Measurements from ENCODE around the gene LAGE3. TPM values are rescaled to one million over a fixed set of nuclear protein-coding genes. Genes with fewer than 3 reads are reported as not detected.

LAGE3 gene
- total and polyA plus RNA-seq, 10 of the 15 experiments (the other 5 are each of a cell fraction or from before 2014, with no cell fraction given): 5.3 to 63.7 (median 19.7) TPM

DNA sequence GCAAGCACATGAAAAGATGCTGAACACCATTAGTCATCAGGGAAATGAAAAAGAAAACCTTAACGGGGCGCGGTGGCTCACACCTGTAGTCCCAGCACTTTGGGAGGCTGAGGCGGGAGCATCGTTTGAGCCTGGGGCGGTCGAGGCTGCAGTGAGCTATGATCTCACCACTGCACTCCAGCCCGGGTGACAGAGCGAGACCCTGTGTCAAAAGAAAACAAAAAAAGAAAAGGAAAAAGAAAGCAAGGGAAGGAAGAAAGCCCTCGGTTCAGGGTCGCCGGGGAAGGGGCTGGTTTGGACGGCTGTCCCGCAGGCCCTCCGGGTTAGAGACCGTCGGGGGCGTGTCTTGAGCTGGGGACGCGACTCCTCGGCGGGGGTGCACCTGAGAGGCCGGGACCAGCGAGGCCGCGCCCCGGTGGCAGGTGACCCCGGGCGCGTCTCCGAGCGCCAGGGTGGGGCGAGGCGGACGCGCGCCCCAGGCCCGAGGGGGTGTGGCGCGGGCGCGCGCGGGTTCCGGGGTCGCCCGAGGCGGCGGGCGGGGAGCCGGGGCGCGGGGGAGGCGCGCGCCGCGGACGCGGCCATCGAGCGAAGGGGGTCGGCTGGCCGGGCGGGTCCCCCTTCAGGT lies 21.5 kb downstream of the LAGE3 start:
- POLR2A ChIA-PET: interaction anchor here (0.5 to 1.0 kb wide), 4 partner anchors 19 to 703 kb away, joined by 3 to 4 read pairs (median 3); no protein-coding TSS in a partner anchor
- ATAC-seq (peak; percentile 60), FAIRE-seq (no peak), DNase-seq (ENCODE audit: low read depth, low spot score) (no peak)
- H3K79me2 ChIP-seq (ENCODE audit: control insufficient read depth, insufficient read depth, low read length): peaks cover 9% of the 10 kb centered on the region
- CTCF ChIA-PET: interaction anchor here (0.6 kb wide), 1 partner anchor 84 kb away, joined by 3 read pairs; no protein-coding TSS in a partner anchor
- H3K27me3 ChIP-seq (replicated peaks in 1 of 2; ENCODE audit: control insufficient read depth in 2 of 2, insufficient read depth in 2 of 2, low read length in 1 of 2): no peaks in the 10 kb centered on the region
- WGBS (ENCODE audit: insufficient coverage, insufficient replicate concordance, low lambda C conversion rate, missing lambda C conversion rate): 51% methylated on average over 22 of the region's 65 CpGs
- H3K9me3 ChIP-seq (replicated peaks; ENCODE audit: control insufficient read depth, insufficient read depth, low read length): no peaks in the 10 kb centered on the region; the same call in 2 of the 3 replicates
- H3K36me3 ChIP-seq (ENCODE audit: control insufficient read depth in 2 of 2, insufficient read depth in 2 of 2, low read length in 1 of 2): no peaks in the 10 kb centered on the region
- peak overlapping the region; percentile 50 for H3K4me3 ChIP-seq
- BruUV-seq (replicated peaks): no TSS peak
- no peak overlapping the region for H3K4me2 ChIP-seq (ENCODE audit: control insufficient read depth, insufficient read depth)
- RAD21 ChIA-PET (ENCODE audit: unreplicated experiment): no interaction called here
- H3K4me1 ChIP-seq (ENCODE audit: control insufficient read depth, insufficient read depth, low read length): no peaks in the 10 kb centered on the region
- peak overlapping the region; percentile 33 for H2AFZ ChIP-seq (ENCODE audit: control insufficient read depth, low read depth, low read length)
- H3K9ac ChIP-seq (ENCODE audit: control insufficient read depth, insufficient read depth, low read length): no peak overlapping the region; the same call in 1 of the 2 replicates
- SMC1A ChIA-PET (ENCODE audit: uncharacterized antibody, unreplicated experiment): interaction anchor here (1.1 kb wide), 1 partner anchor 69 kb away, joined by 3 read pairs; no protein-coding TSS in a partner anchor
- TF ChIP-seq, protein P1, sequence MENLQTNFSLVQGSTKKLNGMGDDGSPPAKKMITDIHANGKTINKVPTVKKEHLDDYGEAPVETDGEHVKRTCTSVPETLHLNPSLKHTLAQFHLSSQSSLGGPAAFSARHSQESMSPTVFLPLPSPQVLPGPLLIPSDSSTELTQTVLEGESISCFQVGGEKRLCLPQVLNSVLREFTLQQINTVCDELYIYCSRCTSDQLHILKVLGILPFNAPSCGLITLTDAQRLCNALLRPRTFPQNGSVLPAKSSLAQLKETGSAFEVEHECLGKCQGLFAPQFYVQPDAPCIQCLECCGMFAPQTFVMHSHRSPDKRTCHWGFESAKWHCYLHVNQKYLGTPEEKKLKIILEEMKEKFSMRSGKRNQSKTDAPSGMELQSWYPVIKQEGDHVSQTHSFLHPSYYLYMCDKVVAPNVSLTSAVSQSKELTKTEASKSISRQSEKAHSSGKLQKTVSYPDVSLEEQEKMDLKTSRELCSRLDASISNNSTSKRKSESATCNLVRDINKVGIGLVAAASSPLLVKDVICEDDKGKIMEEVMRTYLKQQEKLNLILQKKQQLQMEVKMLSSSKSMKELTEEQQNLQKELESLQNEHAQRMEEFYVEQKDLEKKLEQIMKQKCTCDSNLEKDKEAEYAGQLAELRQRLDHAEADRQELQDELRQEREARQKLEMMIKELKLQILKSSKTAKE (IDR thresholded peaks at IDR 0.05; ENCODE audit: low read depth, poor library complexity, severe bottlenecking): no peak
- TF ChIP-seq ATF7 (IDR thresholded peaks at IDR 0.05; ENCODE audit: low read depth) (0 out of 2 replicates have a peak, but pooled peaks have one; percentile 32), BMI1 (IDR thresholded peaks at IDR 0.05; ENCODE audit: borderline replicate concordance) (no peak), ZNF207 (IDR thresholded peaks at IDR 0.05; ENCODE audit: borderline replicate concordance) (no peak)
- TF ChIP-seq, protein P2, sequence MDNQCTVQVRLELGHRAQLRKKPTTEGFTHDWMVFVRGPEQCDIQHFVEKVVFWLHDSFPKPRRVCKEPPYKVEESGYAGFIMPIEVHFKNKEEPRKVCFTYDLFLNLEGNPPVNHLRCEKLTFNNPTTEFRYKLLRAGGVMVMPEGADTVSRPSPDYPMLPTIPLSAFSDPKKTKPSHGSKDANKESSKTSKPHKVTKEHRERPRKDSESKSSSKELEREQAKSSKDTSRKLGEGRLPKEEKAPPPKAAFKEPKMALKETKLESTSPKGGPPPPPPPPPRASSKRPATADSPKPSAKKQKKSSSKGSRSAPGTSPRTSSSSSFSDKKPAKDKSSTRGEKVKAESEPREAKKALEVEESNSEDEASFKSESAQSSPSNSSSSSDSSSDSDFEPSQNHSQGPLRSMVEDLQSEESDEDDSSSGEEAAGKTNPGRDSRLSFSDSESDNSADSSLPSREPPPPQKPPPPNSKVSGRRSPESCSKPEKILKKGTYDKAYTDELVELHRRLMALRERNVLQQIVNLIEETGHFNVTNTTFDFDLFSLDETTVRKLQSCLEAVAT (IDR thresholded peaks at IDR 0.05): 0 out of 2 replicates have a peak, but pooled peaks have one; percentile 30
- in situ Hi-C loops (cut with MboI) (no loop called here), intact Hi-C loops (cut with micrococcal nuclease; ENCODE audit: unreplicated experiment) (no loop called here)
- H3K27ac ChIP-seq (ENCODE audit: control insufficient read depth, insufficient read depth): peak overlapping the region; percentile 61
- H4K20me1 ChIP-seq (ENCODE audit: control insufficient read depth, insufficient read depth): no peaks in the 10 kb centered on the region

All from GM12878 (cell line).